HL-60 (cell line): ENCODE results near the gene NFE2L2.

Experiments
- CTCF ChIP-seq: IDR thresholded peaks from one replicate; pipeline ENCODE4 v1.5.1; 2011; ENCODE audit warnings: low read length, control low read depth, inconsistent platforms; ENCODE audit not compliant: insufficient read depth
- POLR2AphosphoS5 ChIP-seq: IDR thresholded peaks from 2 replicates; pipeline ENCODE4 v1.6.1; 2012; ENCODE audit warnings: low read depth

GRCh38 chr2:177212891-177213856, 51.4 kb downstream of the NFE2L2 start:
- TF ChIP-seq CTCF (no peak), POLR2AphosphoS5 (peak; percentile 82)
